ENCODE data around the gene MAP4.
"Not testable (repeated sequence)": the region's sequence is repeated elsewhere in the genome, so short reads cannot be mapped to it uniquely, and the experiment has no call there.

The MAP4 gene

DNA sequence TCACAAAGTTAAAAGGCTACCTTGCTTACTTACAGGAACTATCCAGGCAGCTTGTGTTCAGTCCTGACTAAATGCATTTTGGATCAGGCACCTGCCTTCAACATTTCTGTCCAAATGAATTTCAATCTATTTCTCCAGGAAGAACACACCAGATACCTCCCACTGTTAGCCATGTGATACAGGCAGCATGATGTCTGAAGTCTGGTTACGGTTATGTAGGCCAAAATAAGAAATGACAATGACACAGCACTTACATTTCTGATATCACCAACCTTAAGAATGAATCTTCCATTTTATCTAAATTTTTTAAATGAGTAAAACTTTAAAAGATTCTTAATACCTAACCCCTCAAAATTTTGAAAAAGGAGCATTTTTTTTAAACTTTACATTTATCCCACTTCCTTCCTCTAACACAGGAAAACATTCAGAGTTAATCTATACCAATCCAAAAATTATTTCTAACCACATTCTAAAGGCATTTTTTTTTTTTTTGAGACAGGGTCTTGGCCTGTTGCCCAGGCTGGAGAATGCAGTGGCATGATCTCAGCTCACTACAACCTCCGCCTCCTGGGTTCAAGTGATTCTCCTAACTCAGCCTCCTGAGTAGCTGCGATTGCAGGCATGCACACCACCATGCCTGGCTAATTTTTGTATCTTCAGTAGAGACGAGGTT is at the start of gene MAP4:
Gene MAP4, minus strand, starts transcription at position 116 of the 673 bp plus-strand sequence. CDS start 17,556 bp downstream, outside the sequence.
- DNase-seq, result no peak

DNA sequence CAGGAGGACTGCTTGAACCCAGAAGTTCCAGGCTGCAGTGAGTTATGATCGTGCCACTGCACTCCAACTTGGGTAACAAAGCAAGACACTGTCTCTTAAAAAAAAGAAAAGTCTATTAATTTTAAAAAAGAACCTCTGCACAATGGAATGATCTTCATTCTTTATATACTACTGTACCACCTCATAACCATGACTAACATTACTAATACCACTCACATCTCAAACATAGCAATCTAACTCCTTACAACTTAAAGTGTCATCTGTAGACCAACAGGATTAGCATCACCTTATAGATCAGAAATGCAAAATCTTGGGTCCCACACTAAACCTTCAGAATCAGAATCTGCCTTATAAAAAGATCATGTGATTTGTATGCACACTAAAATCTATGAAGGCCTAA is 48.8 kb upstream of the MAP4 start:
- DNase-seq, result no peak

GRCh38 chr3:48064292-48064829 is 48.1 kb upstream of the MAP4 start:
- no peak for DNase-seq

DNA sequence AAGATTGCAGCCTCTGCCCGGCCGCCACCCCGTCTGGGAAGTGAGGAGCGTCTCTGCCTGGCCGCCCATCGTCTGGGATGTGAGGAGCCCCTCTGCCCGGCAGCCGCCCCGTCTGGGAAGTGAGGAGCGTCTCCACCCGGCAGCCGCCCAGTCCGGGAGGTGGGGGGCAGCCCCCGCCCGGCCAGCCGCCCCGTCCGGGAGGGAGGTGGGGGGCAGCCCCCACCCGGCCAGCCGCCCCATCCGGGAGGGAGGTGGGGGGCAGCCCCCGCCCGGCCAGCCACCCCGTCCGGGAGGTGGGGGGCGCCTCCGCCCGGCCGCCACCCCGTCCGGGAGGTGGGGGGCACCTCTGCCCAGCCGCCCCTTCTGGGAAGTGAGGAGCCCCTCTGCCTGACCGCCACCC is 45.4 kb upstream of the MAP4 start:
- DNase-seq, result not testable (repeated sequence)

- no peak for DNase-seq
These were observed 41.9 kb upstream of the MAP4 start for GRCh38 chr3:48058091-48058490.

DNA sequence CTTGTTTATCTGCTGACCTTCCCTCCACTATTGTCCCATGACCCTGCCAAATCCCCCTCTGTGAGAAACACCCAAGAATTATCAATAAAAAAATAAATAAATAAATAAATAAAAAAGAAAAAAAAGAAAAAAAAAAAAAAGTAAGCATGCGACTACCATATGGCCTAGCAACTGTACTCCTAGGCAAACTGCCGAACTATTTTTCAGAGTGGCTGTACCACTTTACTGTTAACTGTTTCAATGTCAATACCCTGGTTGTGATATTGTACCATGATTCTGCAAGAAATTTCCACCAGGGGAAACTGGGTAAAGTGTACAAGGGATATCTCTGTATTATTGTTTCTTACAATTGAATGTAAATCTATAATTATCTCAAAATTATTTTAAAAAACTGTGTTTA is 41.3 kb upstream of the MAP4 start:
- no peak for DNase-seq

DNA sequence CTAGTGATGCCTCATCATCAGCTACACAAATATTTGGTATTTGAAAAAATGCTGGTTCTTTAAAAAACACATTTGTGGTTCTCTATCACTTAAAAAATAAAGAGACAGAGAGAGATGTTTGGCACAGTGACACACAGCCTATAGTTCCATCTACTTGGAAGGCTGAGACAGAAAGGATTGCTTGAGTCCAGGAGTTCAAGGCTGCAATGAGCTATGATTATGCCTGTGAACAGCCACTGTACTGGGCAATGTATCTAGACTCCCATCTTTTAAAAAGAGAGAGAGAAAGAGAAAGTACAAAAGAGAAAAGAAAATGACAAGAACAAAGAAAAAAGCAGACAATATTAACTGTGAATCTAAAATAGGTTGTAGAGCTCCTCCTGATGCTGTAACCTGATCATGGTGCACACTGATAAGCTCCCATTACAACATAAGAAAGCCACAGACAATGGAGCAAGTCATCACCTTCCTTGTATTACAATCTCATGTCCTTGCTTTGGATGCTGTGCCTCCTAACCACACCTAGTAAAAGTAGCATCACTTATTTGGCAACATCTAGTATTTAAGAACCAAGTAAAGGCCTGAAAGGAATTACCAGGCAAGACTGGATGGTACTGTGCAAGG is 31.7 kb upstream of the MAP4 start:
- no peak for DNase-seq

- no peak for DNase-seq
These were observed 26.0 kb upstream of the MAP4 start for GRCh38 chr3:48042071-48042760.

GRCh38 chr3:48039487-48040190 is 23.4 kb upstream of the MAP4 start:
- no peak for DNase-seq

DNA sequence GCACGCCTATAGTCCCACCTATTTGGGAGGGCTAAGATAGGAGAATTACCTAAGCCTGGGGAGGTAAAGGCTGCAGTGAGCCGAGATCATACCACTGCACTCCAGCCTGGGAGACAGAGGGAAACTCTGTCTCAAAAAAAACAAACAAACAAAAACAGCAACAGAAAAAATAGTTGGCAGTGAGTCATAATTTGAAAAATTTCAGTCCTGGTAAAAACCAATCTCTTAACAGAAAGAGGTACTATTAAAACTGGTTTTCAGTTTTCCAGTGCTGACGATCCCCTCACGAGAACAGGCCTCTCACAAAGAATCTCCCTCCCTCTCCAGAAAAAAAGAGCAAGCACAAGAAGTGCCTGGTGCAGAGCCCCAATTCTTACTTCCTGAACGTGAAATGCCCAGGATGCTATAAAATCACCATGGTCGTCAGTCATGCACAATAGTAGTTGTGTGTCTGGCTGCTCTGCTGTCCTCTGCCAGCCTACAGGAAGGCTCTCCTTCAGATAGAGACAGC is 22.8 kb upstream of the MAP4 start:
- DNase-seq, result no peak

DNA sequence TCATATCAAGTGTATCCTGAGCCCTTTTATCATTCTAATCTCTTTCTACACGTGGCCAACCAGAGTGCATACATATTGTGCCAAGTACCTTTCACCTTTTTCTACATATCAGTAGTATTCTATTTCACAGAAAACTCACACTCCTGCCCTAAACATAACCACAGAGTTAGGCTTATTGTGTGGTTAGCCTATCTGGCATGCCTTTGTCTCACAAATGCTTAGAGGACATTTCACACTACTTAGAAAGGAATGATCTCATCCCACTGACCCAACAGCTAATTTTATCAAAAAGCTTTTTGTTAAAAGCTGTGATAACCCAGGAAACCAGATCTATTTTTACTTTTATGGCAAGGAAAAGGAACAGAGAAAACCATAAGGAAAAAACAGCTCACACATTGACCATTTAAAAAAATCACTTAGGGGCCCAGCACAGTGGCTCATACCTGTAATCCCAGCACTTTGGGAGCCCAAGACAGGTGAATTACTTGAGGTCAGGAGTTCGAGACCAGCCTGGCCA is 17.8 kb upstream of the MAP4 start:
- no peak for DNase-seq

DNA sequence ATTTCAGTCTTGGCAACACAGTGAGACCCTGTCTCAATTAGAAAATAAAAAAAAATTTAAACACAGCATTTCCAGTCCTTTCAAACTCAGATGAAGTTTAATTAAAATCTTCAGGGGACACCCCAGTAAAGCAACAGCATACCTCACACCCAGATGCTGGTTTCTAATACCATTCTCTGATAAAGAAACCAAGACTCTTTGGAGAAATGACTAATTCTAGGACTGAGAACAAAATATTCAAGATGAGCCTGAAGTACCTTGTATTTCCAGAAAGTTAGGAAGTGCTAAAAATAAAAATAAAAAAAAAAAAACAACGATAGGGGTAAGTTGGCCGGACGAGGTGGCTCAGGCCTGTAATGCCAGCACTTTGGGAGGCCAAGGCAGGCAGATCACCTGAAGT is 14.0 kb upstream of the MAP4 start:
- DNase-seq, result no peak

DNA sequence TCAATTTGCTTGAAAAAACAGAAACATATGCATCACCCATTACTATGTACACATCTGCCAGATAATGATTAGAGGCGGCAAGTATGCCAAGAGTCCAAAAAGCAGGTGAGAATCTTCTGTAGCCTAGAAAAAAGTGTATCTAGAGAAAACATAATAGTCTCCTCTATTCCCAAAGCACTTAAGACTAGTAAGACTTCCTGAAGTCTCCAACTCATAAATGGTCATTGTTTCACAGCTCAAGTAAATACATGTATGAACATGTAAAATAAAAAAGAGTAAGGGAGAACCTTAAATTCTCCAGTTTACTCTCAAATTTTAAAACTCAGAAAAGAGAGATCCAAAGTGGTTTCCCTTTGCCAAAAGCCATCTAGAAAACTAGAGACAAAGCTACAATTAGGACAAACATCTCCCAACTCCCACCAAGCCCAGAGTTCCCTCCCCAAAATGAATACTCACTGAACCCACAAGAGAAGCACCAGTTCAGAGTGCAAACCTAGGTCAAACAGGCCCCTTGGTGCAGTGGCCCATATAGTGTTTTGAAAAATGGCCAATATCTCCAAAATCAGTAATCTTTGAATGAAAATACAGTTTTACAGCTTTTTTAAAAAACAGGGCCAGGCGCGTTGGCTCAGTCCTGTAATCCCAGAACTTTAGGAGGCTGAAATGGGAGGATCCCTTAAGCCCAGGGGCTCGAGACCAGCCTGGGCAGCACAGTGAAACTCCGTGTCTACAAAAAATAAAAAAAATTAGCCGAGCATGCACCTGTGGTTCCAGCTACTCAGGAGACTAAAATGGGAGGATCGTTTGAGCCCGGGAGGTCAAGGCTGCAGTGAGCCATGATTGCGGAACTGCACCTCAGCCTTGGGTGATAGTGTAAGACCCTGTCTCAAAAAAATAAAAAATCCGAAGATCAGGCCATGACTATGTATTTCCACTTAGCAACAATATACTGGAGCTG is 11.0 kb upstream of the MAP4 start:
- no peak for DNase-seq

DNA sequence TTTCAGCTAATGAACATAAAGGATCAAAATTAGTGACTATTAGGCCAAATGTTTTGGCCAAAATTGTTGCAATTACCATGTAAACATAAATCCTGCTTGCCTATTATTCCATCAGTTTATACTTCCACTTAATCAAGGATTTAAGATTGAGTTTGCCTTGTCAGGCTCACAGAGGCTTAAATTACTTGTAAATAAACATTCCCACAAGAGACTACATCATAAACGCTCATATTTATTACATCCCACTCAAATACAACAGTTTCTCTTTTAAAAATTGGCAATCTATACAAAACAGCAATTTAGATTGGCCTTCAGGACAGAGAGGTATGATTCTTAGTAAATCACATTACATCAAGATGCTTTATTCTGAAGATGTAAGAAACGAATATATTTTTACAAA is 9.9 kb upstream of the MAP4 start:
- DNase-seq, result no peak

GRCh38 chr3:48024401-48024800 is 8.2 kb upstream of the MAP4 start:
- no peak for DNase-seq

DNA sequence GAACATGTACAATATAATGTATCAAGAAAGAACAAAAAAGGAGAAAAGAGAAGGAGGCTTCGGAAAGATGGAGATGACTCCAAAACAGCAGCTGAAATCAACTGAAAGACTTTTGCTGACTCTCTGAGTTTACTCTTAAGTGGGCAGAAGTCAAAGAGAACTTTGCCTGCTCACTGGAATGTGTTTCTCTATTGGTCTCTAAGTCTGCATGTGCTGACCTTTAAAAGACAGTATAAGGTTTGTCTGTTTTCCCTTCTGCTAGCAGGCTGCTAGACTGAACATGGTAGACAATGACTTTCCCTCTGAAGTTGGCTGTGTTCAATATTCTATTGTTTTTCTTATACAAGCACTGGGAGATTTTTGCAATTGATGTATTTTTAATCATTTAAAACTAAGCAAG is 7.2 kb upstream of the MAP4 start:
- DNase-seq, result no peak

DNA sequence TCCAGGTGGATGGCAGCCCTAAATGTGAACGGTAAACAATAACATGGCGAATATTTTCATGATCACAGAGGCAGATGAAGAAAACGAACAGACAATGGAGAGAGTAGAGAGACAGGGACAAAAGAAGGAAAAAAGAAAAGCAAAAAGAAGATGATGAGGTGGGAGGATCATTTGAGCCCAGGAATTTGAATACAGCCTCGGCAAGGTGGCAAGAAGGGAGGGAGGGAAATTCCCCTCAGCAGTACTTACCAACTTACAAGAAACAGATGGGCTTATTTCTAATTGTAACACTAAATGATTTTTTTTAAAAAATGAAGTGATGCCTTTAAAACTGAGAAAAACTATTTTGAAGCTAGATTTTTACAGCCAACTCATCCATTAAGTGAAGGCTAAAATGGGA is 6.0 kb upstream of the MAP4 start:
- DNase-seq, result no peak

DNA sequence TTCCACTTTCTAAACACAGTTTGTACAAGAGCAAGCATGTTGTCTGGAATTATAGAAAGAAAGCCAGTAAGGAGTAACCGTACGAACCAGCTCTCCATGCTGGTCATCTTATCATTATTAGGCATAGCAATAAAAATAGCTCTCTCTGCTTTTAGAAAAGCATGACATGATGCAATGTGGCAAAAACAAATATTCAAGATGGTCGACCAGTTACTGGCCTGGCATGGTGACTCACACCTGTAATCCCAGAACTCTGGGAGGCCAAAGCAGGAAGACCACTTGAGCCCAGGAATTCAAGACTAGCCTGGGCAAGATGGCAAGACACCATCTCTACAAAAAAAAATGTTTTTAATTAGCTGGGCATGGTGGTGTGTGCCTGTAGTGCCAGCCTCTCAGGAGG is 2.6 kb upstream of the MAP4 start:
- no peak for DNase-seq

GRCh38 chr3:48015431-48016180 is 610 bp downstream of the MAP4 start:
- no peak for DNase-seq

GRCh38 chr3:48014358-48014757 is 1.9 kb downstream of the MAP4 start:
- DNase-seq, result no peak
